T47D (cell line): ENCODE measurements around the gene CROCC2.

ENCODE experiments used
- DNase-seq, 2 experiments: peaks; one replicate each; pipeline versions ENCODE4 v3.0.0 to v3.0.0-alpha.2; 2011 to 2012; ENCODE audit warnings: low read depth in 1 of 2, low spot score in 1 of 2
- JUND ChIP-seq: IDR thresholded peaks from 2 replicates; pipeline ENCODE4 v1.6.1; 2012; ENCODE audit warnings: low read depth
- in situ Hi-C: cut with HindIII; loops from 2 replicates; pipeline ENCODE4 v1.10.0; 2016; ENCODE audit warnings: low sequenced_read_pairs, low pct_unique_long_range_greater_than_20kb

The CROCC2 gene

GRCh38 chr2:240953426-240954410 lies 47.6 kb downstream of the CROCC2 start:
- TF ChIP-seq JUND, result no peak
- in situ Hi-C loops, result no loop called here
- DNase-seq, result no peak

GRCh38 chr2:240954436-240955305 lies 48.5 kb downstream of the CROCC2 start:
- in situ Hi-C loops, result no loop called here
- no peak for DNase-seq
- TF ChIP-seq JUND, result no peak

GRCh38 chr2:240955306-240956170 lies 49.4 kb downstream of the CROCC2 start:
- in situ Hi-C loops, result no loop called here
- DNase-seq, result no peak
- no peak for TF ChIP-seq JUND

DNA sequence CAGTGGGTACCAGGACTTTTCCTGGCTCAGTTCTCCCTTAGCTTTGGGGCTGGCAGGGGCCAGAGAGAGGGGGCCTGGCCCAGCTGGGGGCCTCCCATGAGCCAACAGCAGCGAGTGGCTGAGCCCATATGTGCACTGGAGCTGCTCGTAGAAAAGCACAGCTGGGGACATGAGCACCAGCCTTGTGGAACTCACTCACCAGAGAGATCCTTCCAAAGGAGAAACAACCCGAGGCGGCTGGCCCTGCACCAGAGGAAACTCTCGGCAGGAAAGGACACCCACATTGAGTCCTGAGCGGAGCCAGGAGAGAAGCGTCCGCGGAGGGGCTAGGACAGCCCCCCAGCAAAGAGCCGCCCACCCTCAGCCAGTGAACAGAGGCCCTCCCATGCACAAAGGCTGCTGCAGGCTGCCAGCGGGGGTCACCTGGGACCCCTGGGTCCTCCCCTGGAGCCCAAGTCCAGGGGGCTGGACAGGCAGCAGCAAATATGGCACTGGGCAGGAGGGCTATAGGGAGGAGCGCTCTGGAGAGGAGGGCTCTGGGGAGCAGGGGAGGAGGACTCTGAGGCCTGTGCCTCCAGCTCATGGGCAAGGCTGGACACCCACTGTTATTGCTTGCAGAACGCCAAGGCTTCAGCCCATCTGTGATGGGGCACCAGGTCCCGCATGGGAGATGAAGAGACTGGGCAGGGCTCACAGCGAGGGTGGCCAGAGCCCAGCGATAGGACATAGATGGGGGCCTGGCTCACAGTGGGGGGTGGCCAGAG lies 50.2 kb downstream of the CROCC2 start:
- no peak for TF ChIP-seq JUND
- in situ Hi-C loops, result no loop called here
- DNase-seq, result no peak

DNA sequence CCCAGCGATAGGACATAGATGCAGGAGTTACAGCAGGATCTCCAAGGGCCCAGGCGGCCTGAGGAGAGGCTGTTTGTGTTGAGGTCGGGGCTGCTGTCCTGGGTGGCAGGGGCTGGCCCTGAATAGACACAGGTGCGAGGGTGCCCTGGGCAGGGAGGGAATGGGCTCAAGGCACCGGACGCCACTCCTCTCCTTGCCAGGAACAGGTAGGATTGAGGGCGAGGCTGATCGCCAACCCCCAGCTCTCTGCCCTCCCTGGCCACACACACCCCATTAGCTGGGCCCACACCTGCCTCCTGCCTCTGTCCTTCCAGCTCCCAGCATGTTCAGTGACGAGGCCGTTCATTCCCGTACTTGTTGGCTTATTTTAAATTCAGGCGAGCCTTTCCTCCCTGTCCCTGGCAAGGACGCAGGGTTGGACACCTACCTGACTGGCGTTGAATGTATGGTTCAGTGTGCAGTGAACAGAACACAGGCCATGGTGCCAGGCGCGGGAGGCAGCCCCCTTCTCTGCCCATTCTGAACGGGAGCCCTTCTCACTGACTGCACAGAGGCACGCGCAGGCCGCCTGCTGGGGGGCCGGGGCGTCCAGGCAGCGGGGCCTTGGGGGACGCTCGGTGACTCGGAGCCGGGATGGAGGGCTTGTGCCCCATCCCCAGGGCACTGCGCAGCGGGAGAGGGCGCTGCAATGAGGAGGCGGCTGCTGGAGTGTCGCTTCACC lies 51.0 kb downstream of the CROCC2 start:
- in situ Hi-C loops, result no loop called here
- TF ChIP-seq JUND, result no peak
- no peak for DNase-seq

- no peak for TF ChIP-seq JUND
- no peak for DNase-seq
- in situ Hi-C loops, result no loop called here
Observed at GRCh38 chr2:240957656-240958365, 51.7 kb downstream of the CROCC2 start.

GRCh38 chr2:240958366-240959213 lies 52.5 kb downstream of the CROCC2 start:
- no peak for TF ChIP-seq JUND
- in situ Hi-C loops, result no loop called here
- DNase-seq, result no peak

DNA sequence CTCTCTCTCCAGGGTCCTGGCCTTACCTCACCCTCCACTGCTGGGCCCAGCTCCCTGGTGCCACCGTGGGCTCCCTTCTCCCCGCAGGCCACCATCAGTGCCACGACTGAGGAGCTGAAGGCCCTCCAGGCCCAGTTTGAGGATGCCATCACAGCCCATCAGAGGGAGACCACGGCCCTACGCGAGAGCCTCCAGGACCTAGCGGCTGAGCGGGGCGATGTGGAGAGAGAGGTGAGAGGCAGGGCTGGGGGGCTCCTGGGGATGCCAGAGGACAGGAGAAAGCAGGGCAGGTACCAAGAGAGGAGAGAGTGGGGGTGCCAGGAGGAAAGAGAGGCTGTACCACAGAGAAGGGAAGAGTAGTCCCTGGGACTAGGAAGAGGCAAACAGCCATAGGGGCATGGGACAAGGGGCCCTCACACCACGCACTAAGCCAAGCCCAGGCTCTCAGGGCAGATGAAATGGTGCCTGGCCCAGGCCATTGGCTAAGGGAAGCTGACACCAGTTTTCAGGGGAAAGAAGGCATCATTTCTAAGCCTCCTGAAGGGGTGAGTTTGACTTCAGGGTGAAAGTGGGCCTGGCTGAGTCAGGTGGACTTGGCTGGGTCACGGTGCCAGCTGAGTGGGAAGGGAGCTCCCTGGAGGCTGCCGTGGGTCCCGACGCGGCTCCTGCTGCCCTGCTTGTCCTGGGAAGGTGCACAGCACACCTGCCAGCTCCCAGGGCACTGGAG lies 53.2 kb downstream of the CROCC2 start:
- in situ Hi-C loops, result no loop called here
- no peak for TF ChIP-seq JUND
- DNase-seq, result no peak

- TF ChIP-seq JUND, result no peak
- in situ Hi-C loops, result no loop called here
- DNase-seq, result no peak
Observed at GRCh38 chr2:240959941-240960308, 53.8 kb downstream of the CROCC2 start.
